Stimulated activated CD8-positive, alpha-beta memory T cell treated with anti-CD3 and anti-CD28 coated beads, Interleukin-12 subunit alpha, Interleukin-12 subunit beta, amount 100 ng/mL, for 24 hours (primary cell): Measurements from ENCODE around the gene ACSF2.

Experiments used
- DNase-seq: peaks from one replicate; pipeline ENCODE4 v3.0.0-alpha.2; 2020; ENCODE audit errors: extremely low read depth

The ACSF2 gene

GRCh38 chr17:50440172-50440837, 14.3 kb downstream of the ACSF2 start:
- DNase-seq, result no peak

- DNase-seq, result no peak
Observed at GRCh38 chr17:50440838-50441829, 15.1 kb downstream of the ACSF2 start.

GRCh38 chr17:50443505-50443974, 17.5 kb downstream of the ACSF2 start:
- DNase-seq, result no peak

- no peak for DNase-seq
Observed at GRCh38 chr17:50444841-50445715, 19.1 kb downstream of the ACSF2 start.

- DNase-seq, result no peak
Observed at GRCh38 chr17:50445730-50446325, 19.8 kb downstream of the ACSF2 start.

- DNase-seq, result no peak
Observed at GRCh38 chr17:50447870-50448595, 22.0 kb downstream of the ACSF2 start.

- DNase-seq, result no peak
Observed at GRCh38 chr17:50448643-50449042, 22.6 kb downstream of the ACSF2 start.

- DNase-seq, result no peak
Observed at GRCh38 chr17:50451943-50452629, 26.1 kb downstream of the ACSF2 start.

- no peak for DNase-seq
Observed at GRCh38 chr17:50452630-50453300, 26.7 kb downstream of the ACSF2 start.

- DNase-seq, result no peak
Observed at GRCh38 chr17:50453901-50454300, 27.9 kb downstream of the ACSF2 start.

GRCh38 chr17:50457621-50458020, 31.6 kb downstream of the ACSF2 start:
- DNase-seq, result no peak

- no peak for DNase-seq
Observed at GRCh38 chr17:50458270-50458669, 32.3 kb downstream of the ACSF2 start.

GRCh38 chr17:50458701-50459676, 33.0 kb downstream of the ACSF2 start:
- DNase-seq, result no peak

GRCh38 chr17:50459756-50460155, 33.7 kb downstream of the ACSF2 start:
- DNase-seq, result no peak

- DNase-seq, result no peak
Observed at GRCh38 chr17:50460831-50461526, 35.0 kb downstream of the ACSF2 start.

- DNase-seq, result no peak
Observed at GRCh38 chr17:50461550-50462132, 35.6 kb downstream of the ACSF2 start.

- DNase-seq, result no peak
Observed at GRCh38 chr17:50462446-50462845, 36.4 kb downstream of the ACSF2 start.
